NCI-H187 (cell line): ENCODE results near the gene CGNL1.

Experiments used
- DNase-seq, 2 experiments: peaks; one replicate each; lab custom pipeline; 2025; lab: John Stamatoyannopoulos, UW

The CGNL1 gene

GRCh38 chr15:57375827-57376695 lies at the start of gene CGNL1:
TSS of gene CGNL1 (plus strand) at chr15:57376505. CDS start at chr15:57438000, 61,495 bp downstream.
- DNase-seq, result no peak

GRCh38 chr15:57327985-57328471 lies 48.3 kb upstream of the CGNL1 start:
- DNase-seq, result no peak

- no peak for DNase-seq
Observed at GRCh38 chr15:57328479-57328878, 47.8 kb upstream of the CGNL1 start.

- no peak for DNase-seq
Observed at GRCh38 chr15:57328897-57329296, 47.4 kb upstream of the CGNL1 start.

- no peak for DNase-seq
Observed at GRCh38 chr15:57329582-57330367, 46.5 kb upstream of the CGNL1 start.

GRCh38 chr15:57330619-57331340 lies 45.5 kb upstream of the CGNL1 start:
- DNase-seq, result no peak

GRCh38 chr15:57332326-57332725 lies 44.0 kb upstream of the CGNL1 start:
- DNase-seq, result no peak

- no peak for DNase-seq
Observed at GRCh38 chr15:57333487-57333886, 42.8 kb upstream of the CGNL1 start.

GRCh38 chr15:57334257-57334656 lies 42.0 kb upstream of the CGNL1 start:
- DNase-seq, result no peak

GRCh38 chr15:57335293-57335715 lies 41.0 kb upstream of the CGNL1 start:
- DNase-seq, result no peak

- DNase-seq, result no peak
Observed at GRCh38 chr15:57335719-57336118, 40.6 kb upstream of the CGNL1 start.

GRCh38 chr15:57337868-57338411 lies 38.4 kb upstream of the CGNL1 start:
- no peak for DNase-seq

GRCh38 chr15:57339321-57339720 lies 37.0 kb upstream of the CGNL1 start:
- DNase-seq, result no peak

- DNase-seq, result no peak
Observed at GRCh38 chr15:57340682-57341259, 35.5 kb upstream of the CGNL1 start.

GRCh38 chr15:57343048-57343447 lies 33.3 kb upstream of the CGNL1 start:
- DNase-seq, result no peak

GRCh38 chr15:57343498-57343897 lies 32.8 kb upstream of the CGNL1 start:
- no peak for DNase-seq

GRCh38 chr15:57344282-57344681 lies 32.0 kb upstream of the CGNL1 start:
- no peak for DNase-seq

GRCh38 chr15:57345584-57345983 lies 30.7 kb upstream of the CGNL1 start:
- no peak for DNase-seq

GRCh38 chr15:57348081-57348480 lies 28.2 kb upstream of the CGNL1 start:
- DNase-seq, result no peak

- no peak for DNase-seq
Observed at GRCh38 chr15:57352535-57353316, 23.6 kb upstream of the CGNL1 start.

- peak; percentile 22 to 25 for DNase-seq
Observed at GRCh38 chr15:57353317-57353804, 22.9 kb upstream of the CGNL1 start.
